Endothelial cell of umbilical vein (primary cell): ENCODE results near the gene GPR153.

ENCODE experiments used
- EZH2 ChIP-seq: IDR thresholded peaks from 2 replicates; pipeline ENCODE4 v1.6.1; 2012; ENCODE audit warnings: borderline replicate concordance, low read depth, mild to moderate bottlenecking, moderate library complexity, low read length, inconsistent platforms; ENCODE audit not compliant: severe bottlenecking
- FOS ChIP-seq: IDR thresholded peaks from 2 replicates; pipeline ENCODE4 v1.6.1; 2011; ENCODE audit warnings: mild to moderate bottlenecking, low read length, moderate library complexity, borderline replicate concordance; ENCODE audit not compliant: insufficient read depth
- JUN ChIP-seq: IDR thresholded peaks from 2 replicates; pipeline ENCODE4 v1.6.1; 2011; ENCODE audit warnings: borderline replicate concordance, low read depth; ENCODE audit not compliant: insufficient read length, insufficient read depth
- MYC ChIP-seq: IDR thresholded peaks from one replicate; pipeline ENCODE4 v1.6.1; 2011; ENCODE audit warnings: mild to moderate bottlenecking, low read depth, low read length
- POLR2A ChIP-seq: IDR thresholded peaks from 2 replicates; pipeline ENCODE4 v1.6.1; 2012; ENCODE audit warnings: low read depth, mild to moderate bottlenecking, control low read depth, low read length
- POLR2AphosphoS5 ChIP-seq: IDR thresholded peaks from 2 replicates; pipeline ENCODE4 v1.6.1; 2012; ENCODE audit warnings: low read depth, mild to moderate bottlenecking, control low read depth, low read length, moderate library complexity; ENCODE audit not compliant: insufficient read depth
- TF ChIP-seq, protein P1 (sequence below), 2 donors: IDR thresholded peaks; 1 replicate in 1 of 2; 2 replicates in 1 of 2; pipeline ENCODE4 v1.5.1; 2011; ENCODE audit warnings: low read length in 2 of 2, mild to moderate bottlenecking in 2 of 2, moderate library complexity in 2 of 2, control low read depth in 1 of 2, inconsistent platforms in 1 of 2, low read depth in 1 of 2; ENCODE audit not compliant: insufficient read depth in 1 of 2; ENCODE audit errors: extremely low read depth in 1 of 2
- TF ChIP-seq, protein P2 (sequence below): IDR thresholded peaks from 2 replicates; pipeline ENCODE4 v1.6.1; 2011; ENCODE audit not compliant: insufficient read depth, insufficient read length

DNA sequence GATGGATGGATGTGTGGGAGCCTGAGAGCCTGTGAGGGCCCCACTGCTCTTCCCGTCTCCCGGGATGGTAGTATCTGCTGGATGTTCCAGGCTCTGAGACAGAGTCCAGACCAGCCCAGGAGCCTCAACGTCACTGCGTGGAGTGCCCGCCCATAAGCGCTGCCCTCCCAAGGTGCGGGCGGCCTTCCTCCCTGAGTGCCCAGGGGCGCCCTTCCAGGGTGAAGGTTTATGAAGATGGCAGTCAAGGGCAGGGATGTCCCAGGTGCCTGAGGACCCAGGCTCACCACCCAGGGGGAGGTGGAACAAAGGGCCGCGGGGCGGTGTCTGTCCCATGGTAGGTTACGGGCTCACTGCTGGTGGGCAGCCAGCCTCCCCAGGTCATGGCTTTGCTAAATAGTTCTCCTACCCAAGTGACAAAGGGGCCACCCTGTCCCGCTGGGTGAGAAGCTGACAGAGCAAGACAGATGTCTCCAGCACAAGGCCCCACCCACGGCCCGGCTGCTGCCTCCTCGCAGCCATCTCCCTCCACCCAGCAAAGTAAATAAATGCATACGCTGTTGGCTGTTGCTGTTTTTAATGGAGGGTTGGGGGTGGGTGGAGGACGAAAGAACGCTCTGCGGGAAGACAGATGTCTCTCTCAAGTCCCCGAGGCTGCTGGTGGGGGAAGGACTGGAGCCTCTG, 9.0 kb upstream of the GPR153 start:
- TF ChIP-seq POLR2AphosphoS5 (no peak), EZH2 (no peak), POLR2A (no peak), FOS (no peak), MYC (no peak), JUN (no peak)
- TF ChIP-seq, protein P1, sequence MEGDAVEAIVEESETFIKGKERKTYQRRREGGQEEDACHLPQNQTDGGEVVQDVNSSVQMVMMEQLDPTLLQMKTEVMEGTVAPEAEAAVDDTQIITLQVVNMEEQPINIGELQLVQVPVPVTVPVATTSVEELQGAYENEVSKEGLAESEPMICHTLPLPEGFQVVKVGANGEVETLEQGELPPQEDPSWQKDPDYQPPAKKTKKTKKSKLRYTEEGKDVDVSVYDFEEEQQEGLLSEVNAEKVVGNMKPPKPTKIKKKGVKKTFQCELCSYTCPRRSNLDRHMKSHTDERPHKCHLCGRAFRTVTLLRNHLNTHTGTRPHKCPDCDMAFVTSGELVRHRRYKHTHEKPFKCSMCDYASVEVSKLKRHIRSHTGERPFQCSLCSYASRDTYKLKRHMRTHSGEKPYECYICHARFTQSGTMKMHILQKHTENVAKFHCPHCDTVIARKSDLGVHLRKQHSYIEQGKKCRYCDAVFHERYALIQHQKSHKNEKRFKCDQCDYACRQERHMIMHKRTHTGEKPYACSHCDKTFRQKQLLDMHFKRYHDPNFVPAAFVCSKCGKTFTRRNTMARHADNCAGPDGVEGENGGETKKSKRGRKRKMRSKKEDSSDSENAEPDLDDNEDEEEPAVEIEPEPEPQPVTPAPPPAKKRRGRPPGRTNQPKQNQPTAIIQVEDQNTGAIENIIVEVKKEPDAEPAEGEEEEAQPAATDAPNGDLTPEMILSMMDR (IDR thresholded peaks at IDR 0.05; ENCODE audit: extremely low read depth in 1 of 2, insufficient read depth in 1 of 2, low read depth in 1 of 2, low read length in 2 of 2) = no peak
- TF ChIP-seq, protein P2, sequence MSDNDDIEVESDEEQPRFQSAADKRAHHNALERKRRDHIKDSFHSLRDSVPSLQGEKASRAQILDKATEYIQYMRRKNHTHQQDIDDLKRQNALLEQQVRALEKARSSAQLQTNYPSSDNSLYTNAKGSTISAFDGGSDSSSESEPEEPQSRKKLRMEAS = no peak
